GM03348 (cell line): Measurements from ENCODE around the gene MYO18B.

Experiments
- DNase-seq: peaks from one replicate; pipeline ENCODE4 v3.0.0; 2012; ENCODE audit warnings: low spot score

The MYO18B gene

GRCh38 chr22:25749420-25750169 lies 7.6 kb downstream of the MYO18B start:
- no peak for DNase-seq

GRCh38 chr22:25750569-25751173 lies 8.7 kb downstream of the MYO18B start:
- DNase-seq, result no peak

GRCh38 chr22:25751174-25751581 lies 9.2 kb downstream of the MYO18B start:
- no peak for DNase-seq

GRCh38 chr22:25752615-25753214 lies 10.7 kb downstream of the MYO18B start:
- DNase-seq, result no peak

- DNase-seq, result no peak
Observed at GRCh38 chr22:25753252-25753651, 11.3 kb downstream of the MYO18B start.

- DNase-seq, result peak; percentile 94
Observed at GRCh38 chr22:25754527-25755202, 12.7 kb downstream of the MYO18B start.

- DNase-seq, result no peak
Observed at GRCh38 chr22:25757686-25758085, 15.7 kb downstream of the MYO18B start.

GRCh38 chr22:25758316-25758715 lies 16.3 kb downstream of the MYO18B start:
- no peak for DNase-seq

- peak; percentile 85 for DNase-seq
Observed at GRCh38 chr22:25759825-25760231, 17.8 kb downstream of the MYO18B start.

GRCh38 chr22:25760294-25760693 lies 18.3 kb downstream of the MYO18B start:
- no peak for DNase-seq

GRCh38 chr22:25760848-25761595 lies 19.0 kb downstream of the MYO18B start:
- no peak for DNase-seq

GRCh38 chr22:25762147-25762546 lies 20.2 kb downstream of the MYO18B start:
- no peak for DNase-seq

- no peak for DNase-seq
Observed at GRCh38 chr22:25763239-25763777, 21.3 kb downstream of the MYO18B start.

- no peak for DNase-seq
Observed at GRCh38 chr22:25764270-25765015, 22.5 kb downstream of the MYO18B start.

- no peak for DNase-seq
Observed at GRCh38 chr22:25765016-25765367, 23.0 kb downstream of the MYO18B start.

GRCh38 chr22:25765801-25766200 lies 23.8 kb downstream of the MYO18B start:
- no peak for DNase-seq

GRCh38 chr22:25766418-25766817 lies 24.4 kb downstream of the MYO18B start:
- DNase-seq, result no peak

GRCh38 chr22:25770333-25770732 lies 28.3 kb downstream of the MYO18B start:
- DNase-seq, result no peak

- no peak for DNase-seq
Observed at GRCh38 chr22:25772288-25772687, 30.3 kb downstream of the MYO18B start.

- peak; percentile 30 for DNase-seq
Observed at GRCh38 chr22:25774575-25775026, 32.6 kb downstream of the MYO18B start.

GRCh38 chr22:25775531-25775930 lies 33.5 kb downstream of the MYO18B start:
- DNase-seq, result no peak
